HG03354 (cell line): ENCODE results near the gene FASTKD1.
A peak's percentile ranks its signal among the peaks of the same experiment; 100 is the strongest.
"Not testable (repeated sequence)": the region's sequence is repeated elsewhere in the genome, so short reads cannot be mapped to it uniquely, and the experiment has no call there.

Source experiments
- ATAC-seq: cut with Tn5 transposase; IDR thresholded peaks from one replicate; pipeline ENCODE4 v1.9.1; 2021; ENCODE audit warnings: mild to moderate bottlenecking; ENCODE audit not compliant: unreplicated experiment, poor library complexity, severe bottlenecking

Gene FASTKD1

DNA sequence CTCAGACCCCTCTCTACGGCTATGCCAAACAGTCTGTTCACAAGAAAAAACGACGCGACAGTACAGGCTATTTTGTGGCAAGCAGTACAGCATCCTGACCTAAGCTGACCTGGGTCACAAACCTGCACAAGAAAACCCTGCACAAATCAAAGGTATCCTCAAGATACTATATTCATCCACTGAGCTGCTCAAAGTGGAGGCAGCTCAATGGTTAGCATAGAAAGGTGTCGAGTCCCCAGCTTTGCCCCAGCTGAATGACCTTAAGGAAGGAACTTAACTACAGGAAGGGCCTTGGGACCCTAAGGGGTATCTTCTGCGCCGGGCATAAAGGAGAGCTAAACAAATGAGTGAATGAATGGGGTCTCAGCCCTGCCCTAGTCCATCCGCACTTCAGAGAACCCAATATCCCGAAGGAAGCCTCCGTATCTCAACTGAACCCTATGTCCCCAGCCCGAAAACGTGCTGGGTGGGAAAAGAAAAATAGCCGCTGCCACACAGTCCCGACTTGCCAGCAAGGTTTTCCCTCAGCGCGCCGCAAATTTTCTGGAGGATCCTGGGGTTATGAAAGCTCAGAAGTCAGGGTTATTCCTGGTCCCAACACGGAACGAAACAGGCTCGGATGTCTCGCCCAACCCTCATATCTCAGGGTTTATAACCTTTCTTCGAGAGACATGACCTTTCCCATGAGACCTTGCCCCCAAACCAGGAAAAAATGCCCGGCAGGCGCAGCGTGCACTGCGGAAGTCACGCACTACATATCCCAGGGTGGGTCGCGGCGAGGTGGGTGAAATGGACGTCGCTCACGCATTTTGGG, at the start of gene FASTKD1:
Gene FASTKD1 (minus strand): TSS at position 706 of the 814 bp plus-strand sequence. CDS start 1,836 bp downstream, outside the sequence.
- ATAC-seq: peak; percentile 99

- ATAC-seq: no peak
Measured at GRCh38 chr2:169623235-169623634, 49.6 kb upstream of the FASTKD1 start.

DNA sequence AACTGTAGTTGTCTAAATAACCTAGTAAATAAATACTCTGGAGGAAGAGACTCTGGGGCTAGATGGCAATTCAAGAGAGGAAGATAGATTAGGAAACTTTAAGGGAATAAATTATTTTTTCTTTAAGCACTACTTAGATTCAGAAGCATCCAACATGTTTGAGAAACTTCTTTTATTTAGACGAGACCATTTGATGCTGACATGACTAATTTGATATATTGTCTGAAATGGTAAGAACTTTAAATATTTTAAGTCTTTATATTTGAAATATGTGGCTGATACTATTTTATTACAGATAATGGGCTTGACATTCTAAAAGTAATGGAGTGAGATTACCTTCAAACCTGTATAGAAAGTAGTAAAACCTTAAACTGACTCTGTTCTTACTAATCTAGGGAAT, 46.8 kb upstream of the FASTKD1 start:
- ATAC-seq: no peak

DNA sequence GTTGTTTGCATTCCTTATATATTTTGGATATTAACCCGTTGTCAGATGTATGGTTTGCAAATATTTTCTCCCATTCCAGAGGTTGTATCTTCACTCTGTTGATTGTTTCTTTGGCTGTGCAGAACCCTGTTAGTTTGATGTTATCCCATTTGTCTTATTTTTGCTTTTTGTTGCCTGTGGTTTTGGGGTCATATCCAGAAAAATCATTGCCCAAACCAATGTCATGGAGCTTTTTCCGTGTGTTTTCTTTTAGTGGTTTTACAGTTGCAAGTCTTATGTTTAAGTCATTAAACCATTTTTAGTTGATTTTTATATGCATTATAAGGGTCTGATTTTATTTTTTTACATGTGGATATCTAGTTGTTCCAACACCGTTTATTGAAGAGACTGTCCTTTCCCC, 46.3 kb upstream of the FASTKD1 start:
- ATAC-seq: no peak

DNA sequence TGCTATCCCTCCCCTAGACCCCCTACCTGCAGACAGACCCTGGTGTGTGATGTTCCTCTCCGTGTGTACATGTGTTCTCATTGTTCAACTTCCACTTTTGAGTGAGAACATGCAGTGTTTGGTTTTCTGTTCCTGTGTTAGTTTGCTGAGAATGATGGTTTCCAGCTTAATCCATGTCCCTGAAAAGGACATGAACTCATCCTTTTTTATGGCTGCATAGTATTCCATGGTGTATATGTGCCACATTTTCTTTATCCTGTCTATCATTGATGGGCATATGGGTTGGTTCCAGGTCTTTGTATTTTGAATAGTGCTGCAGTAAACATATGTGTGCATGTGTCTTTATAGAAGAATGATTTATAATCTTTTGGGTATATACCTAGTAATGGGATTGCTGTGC, 42.3 kb upstream of the FASTKD1 start:
- ATAC-seq: not testable (repeated sequence)

DNA sequence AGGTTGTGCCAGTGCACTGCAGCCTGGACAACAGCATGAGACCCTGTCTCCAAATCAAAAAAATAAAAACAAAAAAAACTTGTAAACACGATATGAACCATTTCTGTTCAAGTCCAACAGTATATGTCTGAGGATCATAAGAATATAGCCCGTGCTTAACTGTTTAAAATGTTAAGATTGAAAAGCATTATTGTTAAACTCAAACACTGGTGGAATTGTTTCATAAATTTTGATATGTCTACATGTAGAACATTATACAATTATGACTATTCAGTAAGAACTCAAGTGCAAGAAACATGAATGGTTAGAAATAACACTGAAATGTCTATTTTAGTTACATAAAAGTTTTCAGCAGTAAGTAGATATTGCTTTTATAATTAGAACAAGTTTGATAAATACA, 40.2 kb upstream of the FASTKD1 start:
- no peak for ATAC-seq

DNA sequence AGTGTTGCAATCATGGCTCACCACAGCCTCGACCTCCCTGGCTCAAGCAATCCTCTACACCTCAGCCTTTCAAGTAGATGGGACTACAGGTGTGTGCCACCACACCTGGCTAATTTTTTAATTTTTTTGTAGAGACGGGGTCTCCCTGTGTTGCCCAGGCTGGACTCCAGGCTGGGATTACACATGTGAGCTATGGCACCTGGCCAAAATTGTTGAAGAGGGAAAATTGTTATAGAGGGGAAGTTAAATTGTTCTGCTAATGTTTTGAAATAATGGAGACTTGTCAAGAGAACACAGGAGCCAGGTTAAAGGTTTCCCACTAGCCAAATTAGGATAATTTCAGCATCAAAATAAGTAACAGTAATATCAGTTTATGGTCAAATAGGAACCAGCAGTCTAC, 35.6 kb upstream of the FASTKD1 start:
- no peak for ATAC-seq

DNA sequence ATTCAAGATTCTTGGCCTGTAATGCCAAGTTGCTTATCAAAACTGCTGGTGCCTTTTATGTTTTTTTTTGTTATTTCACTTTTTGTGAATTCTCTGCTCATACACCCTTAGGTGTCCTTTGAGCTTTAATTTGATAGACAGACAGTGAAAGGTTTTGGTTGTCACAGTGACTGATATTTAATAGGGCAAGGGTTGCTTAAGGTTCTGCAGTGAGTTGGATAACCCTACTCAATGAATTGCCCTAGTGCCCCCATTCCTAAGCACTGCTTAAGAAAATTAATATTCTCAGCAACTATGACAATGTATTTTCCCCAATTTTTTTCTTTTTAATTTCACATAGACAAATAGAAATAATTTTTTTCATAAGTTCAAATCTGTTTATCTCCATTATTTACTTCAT, 25.9 kb upstream of the FASTKD1 start:
- ATAC-seq: no peak

DNA sequence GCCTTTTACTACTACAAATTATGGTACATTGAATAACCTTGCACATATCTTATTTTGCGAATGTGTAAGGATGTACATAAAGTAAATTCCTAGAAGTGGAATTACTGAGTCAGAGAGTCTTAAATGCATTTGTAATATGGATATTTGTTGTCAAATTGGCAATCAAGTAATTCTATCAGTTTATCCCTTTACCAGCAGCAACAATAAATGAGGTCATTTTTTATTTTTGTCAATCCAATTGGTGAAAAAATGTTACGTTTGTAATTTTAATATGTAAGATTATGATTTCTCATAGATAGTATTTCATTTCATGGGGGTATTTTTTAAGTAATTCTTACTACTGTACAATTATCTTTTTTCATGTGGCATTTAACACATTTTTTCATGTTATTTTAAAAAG, 25.3 kb upstream of the FASTKD1 start:
- ATAC-seq: no peak

GRCh38 chr2:169596546-169596945, 22.9 kb upstream of the FASTKD1 start:
- ATAC-seq: not testable (repeated sequence)

- no peak for ATAC-seq
Measured at GRCh38 chr2:169590804-169591203, 17.1 kb upstream of the FASTKD1 start.

DNA sequence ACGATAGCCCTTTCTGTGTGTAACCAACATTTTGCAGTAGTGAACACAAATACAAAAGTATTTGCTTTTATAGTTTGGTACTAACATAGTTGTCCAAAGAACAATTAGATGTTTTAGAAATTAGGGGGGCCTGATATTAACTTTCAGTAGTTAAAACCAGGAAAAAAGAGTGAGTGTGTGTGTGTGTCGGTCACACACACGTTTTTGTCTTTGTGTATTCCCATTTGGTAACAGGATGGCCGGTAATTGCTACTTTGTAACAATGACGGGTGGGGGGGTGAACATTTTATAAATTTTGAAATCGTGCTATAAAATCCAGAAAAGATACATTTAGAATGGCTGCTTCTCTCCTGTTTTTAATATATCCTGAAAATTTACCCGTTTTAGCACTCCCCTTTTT, 12.0 kb upstream of the FASTKD1 start:
- no peak for ATAC-seq

GRCh38 chr2:169584005-169584877, 10.6 kb upstream of the FASTKD1 start, which contains the start of gene PPIG:
Gene PPIG (plus strand): TSS chr2:169584351. CDS start chr2:169604042, 19,691 bp downstream.
- peak; percentile 90 for ATAC-seq

- no peak for ATAC-seq
Measured at GRCh38 chr2:169583518-169583917, 9.9 kb upstream of the FASTKD1 start.

GRCh38 chr2:169582552-169583266, 9.0 kb upstream of the FASTKD1 start:
- ATAC-seq: not testable (repeated sequence)

DNA sequence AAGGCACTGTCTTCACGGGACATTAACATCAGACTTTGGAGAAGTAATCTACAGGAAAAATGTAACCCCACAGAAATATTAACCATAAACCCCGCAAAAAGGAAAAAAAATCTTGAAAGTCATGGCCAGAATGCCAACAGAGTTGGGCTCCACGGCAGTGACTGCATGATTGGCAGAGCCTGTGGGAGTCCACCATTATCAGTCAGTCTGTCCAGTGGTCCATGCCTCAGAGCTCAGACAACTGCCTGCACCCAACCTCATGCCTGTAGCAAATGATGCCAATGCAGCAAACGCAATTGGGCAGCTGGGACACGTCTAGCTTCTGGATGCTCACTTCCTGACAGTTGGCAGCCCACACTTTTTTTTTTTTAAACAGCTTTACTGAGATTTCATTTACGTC, 5.4 kb upstream of the FASTKD1 start:
- ATAC-seq: no peak

- not testable (repeated sequence) for ATAC-seq
Measured at GRCh38 chr2:169575264-169575663, 1.6 kb upstream of the FASTKD1 start.

GRCh38 chr2:169574539-169574938, 874 bp upstream of the FASTKD1 start:
- ATAC-seq: not testable (repeated sequence)

DNA sequence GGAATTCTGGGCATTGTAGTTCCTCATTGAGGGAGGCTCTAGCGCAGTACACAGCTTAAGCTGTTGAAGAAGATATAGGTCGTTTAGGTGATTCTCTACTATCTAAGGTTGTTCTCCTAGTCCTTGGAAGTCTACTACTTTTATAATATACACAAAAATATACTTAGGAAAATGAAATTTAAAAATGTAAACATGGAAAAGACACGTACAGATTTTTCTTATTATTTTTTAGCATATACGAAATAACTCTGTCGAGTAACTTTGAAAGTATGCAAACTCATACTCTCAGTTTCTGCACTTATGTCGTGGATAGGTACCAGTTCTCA, 272 bp upstream of the FASTKD1 start:
- no peak for ATAC-seq

- ATAC-seq: no peak
Measured at GRCh38 chr2:169572821-169573159, 875 bp downstream of the FASTKD1 start.
